HepG2 (cell line): Measurements from ENCODE around the gene USF2. TPM values are rescaled to one million over a fixed set of nuclear protein-coding genes. Genes with fewer than 3 reads are reported as not detected.

Experiments
- AGO1 ChIP-seq: fragments of 200-400 bp; formaldehyde crosslinking; IDR thresholded peaks from 2 replicates; pipeline ENCODE4 v1.6.1; 2017; ENCODE audit warnings: mild to moderate bottlenecking, low read depth, low read length, moderate library complexity; ENCODE audit not compliant: poor library complexity, severe bottlenecking
- JARID2 ChIP-seq: sonication (generic); formaldehyde crosslinking; IDR thresholded peaks from 2 replicates; pipeline ENCODE4 v1.8.1; 2023; ENCODE audit warnings: missing genetic modification reagents, inconsistent platforms; ENCODE audit not compliant: insufficient replicate concordance
- JDP2 ChIP-seq: sonication (generic); formaldehyde crosslinking; IDR thresholded peaks from 2 replicates; pipeline ENCODE4 v1.8.1; 2022; ENCODE audit warnings: missing genetic modification reagents, borderline replicate concordance
- MATR3 ChIP-seq: sonication (generic); formaldehyde crosslinking; IDR thresholded peaks from 2 replicates; pipeline ENCODE4 v1.4.0; 2020; ENCODE audit warnings: missing genetic modification reagents
- MTERF4 ChIP-seq: sonication (generic); formaldehyde crosslinking; IDR thresholded peaks from 2 replicates; pipeline ENCODE4 v1.8.0; 2023; ENCODE audit warnings: mild to moderate bottlenecking, missing genetic modification reagents
- TEF ChIP-seq: sonication (generic); formaldehyde crosslinking; IDR thresholded peaks from 2 replicates; pipeline ENCODE4 v1.5.0; 2020; ENCODE audit warnings: missing genetic modification reagents
- TRAFD1 ChIP-seq: sonication (generic); formaldehyde crosslinking; IDR thresholded peaks from 2 replicates; pipeline ENCODE4 v1.5.1; 2020; ENCODE audit warnings: missing genetic modification reagents, mild to moderate bottlenecking, borderline replicate concordance
- ZMAT3 ChIP-seq: sonication (generic); formaldehyde crosslinking; conservative IDR thresholded peaks from 2 replicates; pipeline ENCODE4 v1.7.0; 2021; ENCODE audit warnings: missing genetic modification reagents
- ZNF407 ChIP-seq: sonication (generic); formaldehyde crosslinking; IDR thresholded peaks from one replicate; pipeline ENCODE4 v1.5.1; 2020; ENCODE audit warnings: mild to moderate bottlenecking, missing genetic modification reagents; ENCODE audit errors: not compliant biosample characterization
- ZNF546 ChIP-seq: sonication (generic); formaldehyde crosslinking; conservative IDR thresholded peaks from 2 replicates; pipeline ENCODE4 v1.8.1; 2023; ENCODE audit warnings: mild to moderate bottlenecking, missing genetic modification reagents
- ZSCAN22 ChIP-seq: sonication (generic); formaldehyde crosslinking; IDR thresholded peaks from 2 replicates; pipeline ENCODE4 v1.4.0; 2020; ENCODE audit warnings: mild to moderate bottlenecking, missing genetic modification reagents
- polyA plus RNA-seq, 8 experiments: library from polyadenylated mRNA; depleted of rRNA in 3 of 8; stranded (reverse) in 7 of 8; unstranded in 1 of 8; fragments of >200 nt; fragmentation: Illumina TruSeq in 4 of 8; extraction: Trizol in 4 of 8; gene quantifications; 2 replicates each; pipeline versions ENCODE4 v1.2.1 to v1.2.3, GENCODE V29; 2011 to 2016; ENCODE audit warnings: low read depth in 4 of 8, missing spikeins in 1 of 8, mixed read lengths in 1 of 8; ENCODE audit not compliant: insufficient read depth in 1 of 8
- total RNA-seq, 5 experiments: library from RNA; depleted of rRNA; stranded (reverse); fragments of >200 nt; fragmentation: Illumina TruSeq; extraction: Trizol; gene quantifications; 2 replicates each; pipeline ENCODE4 v1.2.3, GENCODE V29; 2016; ENCODE audit warnings: low read depth in 1 of 5

The USF2 gene
- total and polyA plus RNA-seq, 2 of the 13 experiments (the other 11 are each of a cell fraction or from before 2014, with no cell fraction given) = 54.9 to 106 TPM

GRCh38 chr19:35266520-35267352, 2.0 kb upstream of the USF2 start (continued):
- TF ChIP-seq ZNF407 (no peak), AGO1 (peak; percentile 97), MATR3 (CRISPR knock-in tag) (no peak), MTERF4 (CRISPR knock-in tag) (no peak), ZMAT3 (no peak), TEF (CRISPR knock-in tag) (no peak), JDP2 (CRISPR knock-in tag) (no peak), TRAFD1 (CRISPR knock-in tag) (no peak), ZNF546 (CRISPR knock-in tag) (0 out of 2 replicates have a peak, but pooled peaks have one; percentile 22), ZSCAN22 (CRISPR knock-in tag) (no peak), JARID2 (no peak)
